ENCODE data around the gene DDX50.
"Not testable (repeated sequence)": the region's sequence is repeated elsewhere in the genome, so short reads cannot be mapped to it uniquely, and the experiment has no call there.

Gene DDX50

GRCh38 chr10:68900427-68901104 lies 549 bp upstream of the DDX50 start:
- DNase-seq (ENCODE audit: low read depth), result peak; percentile 50

- DNase-seq (ENCODE audit: low read depth), result no peak
These were observed 1.3 kb downstream of the DDX50 start for GRCh38 chr10:68902382-68902781.

GRCh38 chr10:68924593-68924992 lies 23.5 kb downstream of the DDX50 start:
- DNase-seq (ENCODE audit: low read depth), result no peak

GRCh38 chr10:68925489-68925888 lies 24.4 kb downstream of the DDX50 start:
- DNase-seq (ENCODE audit: low read depth), result no peak

- not testable (repeated sequence) for DNase-seq (ENCODE audit: low read depth)
These were observed 28.0 kb downstream of the DDX50 start for GRCh38 chr10:68929157-68929556.

GRCh38 chr10:68929888-68930287 lies 28.8 kb downstream of the DDX50 start:
- not testable (repeated sequence) for DNase-seq (ENCODE audit: low read depth)

- DNase-seq (ENCODE audit: low read depth), result not testable (repeated sequence)
These were observed 31.7 kb downstream of the DDX50 start for GRCh38 chr10:68932860-68933259.

GRCh38 chr10:68934994-68935393 lies 33.9 kb downstream of the DDX50 start:
- no peak for DNase-seq (ENCODE audit: low read depth)

- DNase-seq (ENCODE audit: low read depth), result no peak
These were observed 37.0 kb downstream of the DDX50 start for GRCh38 chr10:68938117-68938516.

GRCh38 chr10:68938884-68939283 lies 37.8 kb downstream of the DDX50 start:
- no peak for DNase-seq (ENCODE audit: low read depth)

GRCh38 chr10:68940917-68941316 lies 39.8 kb downstream of the DDX50 start:
- DNase-seq (ENCODE audit: low read depth), result not testable (repeated sequence)

GRCh38 chr10:68950598-68950997 lies 49.5 kb downstream of the DDX50 start:
- DNase-seq (ENCODE audit: low read depth), result no peak

GRCh38 chr10:68954904-68955303 lies 53.8 kb downstream of the DDX50 start:
- DNase-seq (ENCODE audit: low read depth), result no peak

GRCh38 chr10:68955355-68955831 lies 54.3 kb downstream of the DDX50 start:
- DNase-seq (ENCODE audit: low read depth), result no peak

GRCh38 chr10:68955832-68956532 lies 54.9 kb downstream of the DDX50 start, which contains the start of gene DDX21:
TSS of gene DDX21 (plus strand) at chr10:68956170. CDS start at chr10:68956226, 56 bp downstream.
- peak; percentile 74 for DNase-seq (ENCODE audit: low read depth)

- DNase-seq (ENCODE audit: low read depth), result no peak
These were observed 56.1 kb downstream of the DDX50 start for GRCh38 chr10:68957284-68957615.

GRCh38 chr10:68957654-68958053 lies 56.5 kb downstream of the DDX50 start:
- no peak for DNase-seq (ENCODE audit: low read depth)

- DNase-seq (ENCODE audit: low read depth), result no peak
These were observed 58.8 kb downstream of the DDX50 start for GRCh38 chr10:68959695-68960527.

GRCh38 chr10:68963151-68963550 lies 62.0 kb downstream of the DDX50 start:
- no peak for DNase-seq (ENCODE audit: low read depth)

GRCh38 chr10:68973975-68974374 lies 72.9 kb downstream of the DDX50 start:
- DNase-seq (ENCODE audit: low read depth), result no peak

GRCh38 chr10:68975936-68976473 lies 74.9 kb downstream of the DDX50 start:
- DNase-seq (ENCODE audit: low read depth), result not testable (repeated sequence)

GRCh38 chr10:68979738-68980137 lies 78.6 kb downstream of the DDX50 start:
- DNase-seq (ENCODE audit: low read depth), result not testable (repeated sequence)
